ENCODE data around the gene ST7.

GRCh38 chr7:117217106-117218035, 264.1 kb downstream of the ST7 start:
- TF ChIP-seq CTCF (IDR thresholded peaks at IDR 0.05), result no peak
- TF ChIP-seq EZH2 (IDR thresholded peaks at IDR 0.05; ENCODE audit: borderline replicate concordance, insufficient read depth, low read depth, low read length, poor library complexity, severe bottlenecking), result no peak
